Heart left ventricle (tissue), 16 donors: ENCODE data around the gene HSD17B1. TPM values are rescaled to one million over a fixed set of nuclear protein-coding genes. Genes with fewer than 3 reads are reported as not detected.

Source experiments
- ATAC-seq, 4 donors: fragments of 200-7000 bp; cut with Tn5 transposase; one replicate each; pipeline ENCODE4 v1.9.1; 2020 to 2022; ENCODE audit warnings: moderate library complexity in 4 of 4, mild to moderate bottlenecking in 3 of 4, moderate number of reproducible peaks in 1 of 4
- DNase-seq, 5 donors: peaks; one replicate each; pipeline ENCODE4 v3.0.0-alpha.2; 2020
- H3K27ac ChIP-seq, 12 donors: fragments of 200-600 bp; sonication (generic) in 4 of 12; one replicate each; pipeline versions ENCODE4 v1.5.0 to v1.8.0; 2016 to 2022; ENCODE audit warnings: mild to moderate bottlenecking in 2 of 12
- H3K27me3 ChIP-seq, 9 donors: fragments of 200-600 bp; sonication (generic) in 2 of 9; one replicate each; pipeline versions ENCODE4 v1.5.1 to v1.8.0; 2016 to 2022; ENCODE audit warnings: mild to moderate bottlenecking in 3 of 9
- H3K36me3 ChIP-seq, 9 donors: fragments of 200-600 bp; sonication (generic) in 2 of 9; one replicate each; pipeline versions ENCODE4 v1.5.0 to v1.8.0; 2018 to 2022; ENCODE audit warnings: mild to moderate bottlenecking in 2 of 9
- H3K4me1 ChIP-seq, 12 donors: fragments of 200-600 bp; sonication (generic) in 4 of 12; one replicate each; pipeline versions ENCODE4 v1.5.0 to v1.8.0; 2016 to 2022; ENCODE audit warnings: mild to moderate bottlenecking in 3 of 12
- H3K4me3 ChIP-seq, 12 donors: fragments of 200-600 bp; sonication (generic) in 4 of 12; one replicate each; pipeline versions ENCODE4 v1.5.0 to v1.8.0; 2017 to 2022; ENCODE audit warnings: mild to moderate bottlenecking in 9 of 12, moderate library complexity in 4 of 12
- H3K9me3 ChIP-seq, 12 donors: fragments of 200-600 bp; sonication (generic) in 4 of 12; one replicate each; pipeline versions ENCODE4 v1.5.0 to v1.8.0; 2016 to 2022; ENCODE audit warnings: mild to moderate bottlenecking in 1 of 12
- POLR2A ChIP-seq, 2 donors: fragments of 450-650 bp; IDR thresholded peaks; one replicate each; pipeline ENCODE4 v1.6.1; 2017; ENCODE audit warnings: antibody characterized with exemption in 2 of 2, mild to moderate bottlenecking in 2 of 2, moderate library complexity in 2 of 2
- WGBS, 4 donors: extraction: QIAGEN DNeasy Blood & Tissue Kit in 2 of 4; methylation state at CpG; one replicate each; pipeline versions ENCODE4 v1.1.5 to v1.1.7; 2013 to 2018; 5-methylcytosine and 5-hydroxymethylcytosine counted together
- intact Hi-C, 10 donors: fragments of 100-400 bp; cut with DNase I; formaldehyde crosslinking; loops; one replicate each; pipeline versions ENCODE4 v1.11.1 to v1.14.2; 2022
- polyA plus RNA-seq, 2 donors: library from polyadenylated mRNA; stranded (reverse); fragments of 200-250 nt; gene quantifications; one replicate each; pipeline ENCODE4 v1.2.3, GENCODE V29; 2013
- total RNA-seq, 9 donors: library from RNA; depleted of rRNA in 2 of 9; stranded (reverse); fragments of >200 nt in 2 of 9; fragmentation: NEBNext Ultra II Directional in 3 of 9; extraction: Animal tissue kit (Norgen Biotek cat#: 25700) in 3 of 9; gene quantifications; one replicate each; pipeline versions ENCODE4 v1.1.0 to v1.2.4, GENCODE V29; 2016 to 2023
- TF ChIP-seq, protein P1 (sequence below), 12 donors: fragments of 200-600 bp; sonication (generic) in 4 of 12; IDR thresholded peaks; one replicate each; pipeline versions ENCODE4 v1.5.0 to v1.8.0; 2018 to 2022; ENCODE audit warnings: antibody characterized with exemption in 12 of 12, mild to moderate bottlenecking in 5 of 12
- donor health status: ischemic (EF 13 %, LVEDD 7.1; RV severe dilation, severe dysfunction).
- donor health status: healthy with polysubstance abuse.
- donor health status: DM: no; HTN: yes; CAD: no.
- donor health status: DM: no; HTN: no; CAD: no.
- donor health status: ischemic (EF 25% LVEDD 6.9; RV normal size, moderate dysfunction).
- donor health status: ischemic (EF 25% LVEDD 5.7; RV mildly dilated, moderate dysfunction).
- donor health status: healthy.
- donor health status: DM: yes; HTN: yes; CAD: no.
- donor health status: ischemic (EF 35%, LVEDD 5.7; RV mildly dilated, moderate dysfunction).
- donor health status: nonischemic (EF 11% LVEDD 7.7; RV severe dilation, severe dysfunction).
- donor health status: DM: yes; HTN: yes; CAD: no.
- donor health status: PGD.
- donor health status: ischemic (EF 29% LVEDD 5.4; RV normal size, mild dysfunction).
- donor health status: nonischemic (EF 23%, LVEDD 6.1; RV moderate dilation, normal function).

The HSD17B1 gene
- total and polyA plus RNA-seq, 11 donors = 0.32 to 1.8 (median 1.1) TPM; not detected in 1

DNA sequence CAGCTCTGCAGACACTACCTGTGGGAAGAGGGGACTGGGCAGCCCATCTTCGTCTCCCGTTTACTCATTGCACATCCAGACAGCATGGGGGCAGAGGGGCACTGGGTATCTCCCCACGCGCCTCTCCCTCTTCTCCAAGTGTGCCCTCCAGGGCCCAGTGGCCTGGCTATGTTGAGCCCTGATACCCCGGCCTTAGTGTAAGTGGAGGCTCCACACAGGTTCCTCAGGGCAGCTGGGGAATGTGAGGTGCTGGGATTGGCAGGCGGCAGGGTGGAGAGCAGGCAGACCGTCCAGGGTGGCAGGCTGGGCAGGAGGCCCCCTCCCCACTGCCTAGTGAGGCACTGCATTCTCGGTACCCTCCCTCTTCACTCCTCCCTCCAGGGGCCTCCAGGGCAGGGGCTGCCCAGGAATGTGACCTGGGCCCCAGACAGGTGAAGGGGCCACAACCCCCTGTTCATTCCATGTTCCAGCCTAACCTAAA lies 29.9 kb upstream of the HSD17B1 start:
- intact Hi-C loops = loop anchor here in 4 of 10 donors (2.0 to 10.0 kb wide), 4 partner anchors 98 to 211 kb away; partner anchors contain the start of gene CAVIN1 (in 4 of the 4)
- H3K9me3 ChIP-seq = no peaks in the 10 kb centered on the region
- ATAC-seq (no peak), DNase-seq (no peak)
- H3K27ac ChIP-seq = peak overlapping the region in 11 of 12 donors; percentile 84 to 97 (median 91)
- no peak for TF ChIP-seq POLR2A (IDR thresholded peaks at IDR 0.05)
- TF ChIP-seq, protein P1, sequence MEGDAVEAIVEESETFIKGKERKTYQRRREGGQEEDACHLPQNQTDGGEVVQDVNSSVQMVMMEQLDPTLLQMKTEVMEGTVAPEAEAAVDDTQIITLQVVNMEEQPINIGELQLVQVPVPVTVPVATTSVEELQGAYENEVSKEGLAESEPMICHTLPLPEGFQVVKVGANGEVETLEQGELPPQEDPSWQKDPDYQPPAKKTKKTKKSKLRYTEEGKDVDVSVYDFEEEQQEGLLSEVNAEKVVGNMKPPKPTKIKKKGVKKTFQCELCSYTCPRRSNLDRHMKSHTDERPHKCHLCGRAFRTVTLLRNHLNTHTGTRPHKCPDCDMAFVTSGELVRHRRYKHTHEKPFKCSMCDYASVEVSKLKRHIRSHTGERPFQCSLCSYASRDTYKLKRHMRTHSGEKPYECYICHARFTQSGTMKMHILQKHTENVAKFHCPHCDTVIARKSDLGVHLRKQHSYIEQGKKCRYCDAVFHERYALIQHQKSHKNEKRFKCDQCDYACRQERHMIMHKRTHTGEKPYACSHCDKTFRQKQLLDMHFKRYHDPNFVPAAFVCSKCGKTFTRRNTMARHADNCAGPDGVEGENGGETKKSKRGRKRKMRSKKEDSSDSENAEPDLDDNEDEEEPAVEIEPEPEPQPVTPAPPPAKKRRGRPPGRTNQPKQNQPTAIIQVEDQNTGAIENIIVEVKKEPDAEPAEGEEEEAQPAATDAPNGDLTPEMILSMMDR (IDR thresholded peaks at IDR 0.05) = no peak
- WGBS, 4 donors = 85 to 93% (median 91%) methylated on average over 6 to 8 of the region's 8 CpGs
- peaks cover 16 to 85% (median 72%) of the 10 kb centered on the region in 12 donors for H3K4me1 ChIP-seq
- H3K4me3 ChIP-seq = no peak overlapping the region
- H3K36me3 ChIP-seq = peaks cover 0 to 30% (median 0%) of the 10 kb centered on the region in 9 donors
- H3K27me3 ChIP-seq = no peaks in the 10 kb centered on the region

DNA sequence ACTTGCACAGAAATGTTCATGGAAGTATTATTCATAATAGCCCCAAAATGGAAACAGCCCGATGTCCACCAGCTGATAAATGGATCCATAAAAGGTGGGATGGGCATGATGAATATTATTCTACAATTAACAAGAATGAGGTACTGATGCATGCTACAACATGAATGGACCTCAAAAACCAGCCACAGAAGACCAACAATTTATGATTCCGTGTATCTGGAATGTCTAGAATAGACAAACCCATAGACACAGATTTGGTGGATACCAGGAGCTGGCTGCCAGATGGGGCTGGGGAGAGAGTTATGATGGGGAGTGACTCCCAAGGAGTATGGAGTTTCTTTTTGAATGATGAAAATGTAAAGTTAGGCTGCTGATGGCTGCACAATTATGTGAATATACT lies 27.5 kb upstream of the HSD17B1 start:
- peaks cover 6 to 61% (median 48%) of the 10 kb centered on the region in 12 donors for H3K4me1 ChIP-seq
- no peak overlapping the region for H3K4me3 ChIP-seq
- 76 to 93% (median 85%) methylated on average over 2 of the region's 2 CpGs for WGBS, 4 donors
- ATAC-seq (no peak), DNase-seq (no peak)
- no peaks in the 10 kb centered on the region for H3K9me3 ChIP-seq
- peaks cover 0 to 30% (median 0%) of the 10 kb centered on the region in 9 donors for H3K36me3 ChIP-seq
- H3K27ac ChIP-seq = peak overlapping the region in 9 of 12 donors; percentile 52 to 97 (median 74)
- no peaks in the 10 kb centered on the region for H3K27me3 ChIP-seq
- TF ChIP-seq, protein P1 (IDR thresholded peaks at IDR 0.05) = no peak
- TF ChIP-seq POLR2A (IDR thresholded peaks at IDR 0.05) = no peak
- intact Hi-C loops = loop anchor here in 4 of 10 donors (5.0 to 10.0 kb wide), 4 partner anchors 93 to 343 kb away; partner anchors contain the start of genes CAVIN1 (in 2 of the 4) and KCNH4 (in 1 of the 4)

DNA sequence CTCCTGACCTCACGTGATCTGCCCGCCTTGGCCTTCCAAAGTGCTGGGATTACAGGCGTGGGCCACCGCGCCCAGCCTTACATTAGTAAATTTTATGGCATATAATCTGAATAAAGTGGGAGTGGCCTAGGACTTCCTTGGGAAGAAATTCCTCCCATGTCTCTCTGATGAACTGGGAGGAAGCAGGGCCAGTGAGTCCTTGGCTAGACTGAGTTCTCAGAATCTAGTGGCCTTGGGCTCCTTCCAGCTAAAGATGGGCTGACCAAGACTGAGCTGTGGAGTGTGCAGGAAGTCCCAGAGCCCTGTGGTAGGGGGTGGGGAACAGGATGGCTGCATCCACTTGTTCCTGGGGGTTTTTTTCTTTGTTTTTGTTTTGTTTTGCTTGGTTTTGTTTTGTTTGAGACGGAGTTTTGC lies 26.7 kb upstream of the HSD17B1 start:
- no peaks in the 10 kb centered on the region for H3K27me3 ChIP-seq
- H3K27ac ChIP-seq = peak overlapping the region; percentile 27 to 97 (median 69)
- peaks cover 0 to 56% (median 40%) of the 10 kb centered on the region in 12 donors for H3K4me1 ChIP-seq
- H3K4me3 ChIP-seq = no peak overlapping the region
- 57 to 73% (median 61%) methylated on average over 6 of the region's 6 CpGs for WGBS, 4 donors
- no peak for TF ChIP-seq POLR2A (IDR thresholded peaks at IDR 0.05)
- TF ChIP-seq, protein P1 (IDR thresholded peaks at IDR 0.05) = no peak
- DNase-seq (peak in 4 of 5 donors; percentile 58 to 79 (median 72)), ATAC-seq (peak; percentile 50 to 87 (median 65))
- intact Hi-C loops = loop anchor here in 5 of 10 donors (2.0 to 10.0 kb wide), 5 partner anchors 94 to 344 kb away; partner anchors contain the start of genes CAVIN1 (in 2 of the 5) and KCNH4 (in 1 of the 5)
- H3K36me3 ChIP-seq = peaks cover 0 to 27% (median 0%) of the 10 kb centered on the region in 9 donors
- H3K9me3 ChIP-seq = no peaks in the 10 kb centered on the region

DNA sequence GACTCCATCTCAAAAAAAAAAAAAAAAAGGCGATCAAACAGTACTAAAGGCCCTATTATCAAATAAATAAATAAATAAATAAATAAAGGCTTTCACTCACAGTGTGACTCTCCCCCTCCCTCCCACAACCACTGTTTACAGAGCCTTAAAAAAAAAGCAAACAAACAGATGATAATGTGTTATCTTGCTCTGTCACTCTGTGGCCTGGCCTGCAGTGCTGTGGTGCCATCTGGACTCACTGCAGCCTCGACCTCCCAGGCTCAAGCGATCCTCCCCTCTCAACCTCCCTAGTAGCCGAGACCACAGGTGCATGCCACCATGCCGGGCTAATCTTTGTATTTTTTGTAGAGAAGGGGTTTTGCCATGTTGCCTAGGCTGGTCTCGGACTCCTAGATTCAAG lies 24.8 kb upstream of the HSD17B1 start:
- H3K27ac ChIP-seq = no peak overlapping the region
- intact Hi-C loops = loop anchor here in 5 of 10 donors (2.0 to 10.0 kb wide), 5 partner anchors 96 to 346 kb away; partner anchors contain the start of genes CAVIN1 (in 2 of the 5) and KCNH4 (in 1 of the 5)
- DNase-seq = no peak

More for the DNA sequence above, 24.8 kb upstream of the HSD17B1 start:
- no peaks in the 10 kb centered on the region for H3K9me3 ChIP-seq
- ATAC-seq = no peak
- H3K36me3 ChIP-seq = peaks cover 0 to 9% (median 0%) of the 10 kb centered on the region in 9 donors
- no peak for TF ChIP-seq POLR2A (IDR thresholded peaks at IDR 0.05)
- TF ChIP-seq, protein P1 (IDR thresholded peaks at IDR 0.05) = no peak
- WGBS, 4 donors = 89 to 95% (median 91%) methylated on average over 6 of the region's 6 CpGs
- H3K4me3 ChIP-seq = no peak overlapping the region
- no peaks in the 10 kb centered on the region for H3K27me3 ChIP-seq
- peaks cover 0 to 44% (median 26%) of the 10 kb centered on the region in 12 donors for H3K4me1 ChIP-seq
